HEK293 (cell line): ENCODE results near the gene CAMKK1.

Source experiments
- CTCF ChIA-PET: fragments of 350-600 bp; formaldehyde crosslinking; extraction: SDS; loops from one replicate; lab custom pipeline; 2021; ENCODE audit warnings: antibody characterized with exemption; lab: Yijun Ruan, JAX
- POLR2A ChIA-PET: fragments of 300-600 bp; formaldehyde crosslinking; extraction: SDS; loops from one replicate; lab custom pipeline; 2020; ENCODE audit warnings: antibody characterized with exemption, inconsistent platforms; lab: Yijun Ruan, JAX
- H3K27ac ChIP-seq: fragments of 200-500 bp; sonication (Bioruptor generic); 2 replicates; pipeline ENCODE4 v1.5.1; 2014; ENCODE audit warnings: low read depth, low read length, control low read depth, inconsistent platforms; ENCODE audit errors: extremely low read depth
- H3K36me3 ChIP-seq, 2 experiments: fragments of 200-500 bp in 1 of 2; sonication (Bioruptor generic) in 1 of 2; 1 replicate in 1 of 2; 2 replicates in 1 of 2; pipeline ENCODE4 v1.5.1; 2014 to 2017; ENCODE audit warnings: inconsistent platforms in 2 of 2, low read length in 2 of 2; ENCODE audit not compliant: control insufficient read depth in 2 of 2, insufficient read depth in 1 of 2
- H3K4me1 ChIP-seq: fragments of 200-500 bp; sonication (Bioruptor generic); 2 replicates; pipeline ENCODE4 v1.5.1; 2014; ENCODE audit warnings: mild to moderate bottlenecking, low read length, inconsistent platforms; ENCODE audit not compliant: control insufficient read depth, insufficient read depth
- H3K4me3 ChIP-seq: 2 replicates; pipeline ENCODE4 v1.5.1; 2011; ENCODE audit warnings: low read depth, mild to moderate bottlenecking, control low read depth, low read length, moderate library complexity
- H3K9me3 ChIP-seq: fragments of 200-500 bp; sonication (Bioruptor generic); 2 replicates; pipeline ENCODE4 v1.5.1; 2014; ENCODE audit warnings: low read depth, low read length, inconsistent platforms; ENCODE audit not compliant: control insufficient read depth, insufficient read depth
- ELK4 ChIP-seq: IDR thresholded peaks from 2 replicates; pipeline ENCODE4 v1.6.1; 2011; ENCODE audit warnings: mild to moderate bottlenecking, low read depth, low read length, borderline replicate concordance
- HOXC10 ChIP-seq: sonication (generic); formaldehyde crosslinking; IDR thresholded peaks from 2 replicates; pipeline ENCODE4 v1.8.1; 2023; ENCODE audit warnings: mild to moderate bottlenecking, missing genetic modification reagents
- REPIN1 ChIP-seq: fragments of 450-650 bp; formaldehyde crosslinking; IDR thresholded peaks from 2 replicates; pipeline ENCODE4 v1.5.1; 2017; ENCODE audit warnings: missing biosample characterization, missing genetic modification characterization, low read depth
- REST ChIP-seq: fragments of 450-650 bp; formaldehyde crosslinking; IDR thresholded peaks from 2 replicates; pipeline ENCODE4 v1.5.1; 2016; ENCODE audit warnings: missing biosample characterization, missing genetic modification characterization
- SALL2 ChIP-seq: fragments of 450-650 bp; formaldehyde crosslinking; IDR thresholded peaks from 2 replicates; pipeline ENCODE4 v1.5.0; 2017; ENCODE audit warnings: missing biosample characterization, mild to moderate bottlenecking, missing genetic modification characterization, borderline replicate concordance
- ZBTB21 ChIP-seq: fragments of 450-650 bp; formaldehyde crosslinking; IDR thresholded peaks from 2 replicates; pipeline ENCODE4 v1.5.1; 2017; ENCODE audit warnings: missing biosample characterization, missing genetic modification characterization
- ZNF146 ChIP-seq: fragments of 450-650 bp; formaldehyde crosslinking; IDR thresholded peaks from 2 replicates; pipeline ENCODE4 v1.5.1; 2016; ENCODE audit warnings: missing biosample characterization, missing genetic modification characterization
- ZNF223 ChIP-seq: fragments of 450-650 bp; formaldehyde crosslinking; IDR thresholded peaks from 2 replicates; pipeline ENCODE4 v1.5.1; 2016; ENCODE audit warnings: missing biosample characterization, missing genetic modification characterization
- ZNF239 ChIP-seq: fragments of 450-650 bp; formaldehyde crosslinking; IDR thresholded peaks from 2 replicates; pipeline ENCODE4 v1.5.1; 2016; ENCODE audit warnings: missing biosample characterization, missing genetic modification characterization
- ZNF37A ChIP-seq: fragments of 450-650 bp; IDR thresholded peaks from 2 replicates; pipeline ENCODE4 v1.5.1; 2018; ENCODE audit warnings: missing biosample characterization, missing genetic modification characterization
- ZNF426 ChIP-seq: fragments of 450-650 bp; formaldehyde crosslinking; IDR thresholded peaks from 2 replicates; pipeline ENCODE4 v1.5.1; 2017; ENCODE audit warnings: missing biosample characterization, missing genetic modification characterization, mild to moderate bottlenecking, inconsistent platforms, moderate library complexity
- ZNF585B ChIP-seq: fragments of 450-650 bp; formaldehyde crosslinking; IDR thresholded peaks from 2 replicates; pipeline ENCODE4 v1.5.1; 2016; ENCODE audit warnings: missing biosample characterization, missing genetic modification characterization
- ZNF623 ChIP-seq: fragments of 450-650 bp; formaldehyde crosslinking; IDR thresholded peaks from 2 replicates; pipeline ENCODE4 v1.5.1; 2016; ENCODE audit warnings: missing biosample characterization, missing genetic modification characterization
- ZNF645 ChIP-seq: fragments of 450-650 bp; formaldehyde crosslinking; IDR thresholded peaks from 2 replicates; pipeline ENCODE4; 2016; ENCODE audit warnings: missing biosample characterization, missing genetic modification characterization
- ZNF747 ChIP-seq: fragments of 450-650 bp; formaldehyde crosslinking; IDR thresholded peaks from 2 replicates; pipeline ENCODE4 v1.5.1; 2016; ENCODE audit warnings: missing biosample characterization, missing genetic modification characterization
- ZSCAN4 ChIP-seq: fragments of 450-650 bp; formaldehyde crosslinking; IDR thresholded peaks from 2 replicates; pipeline ENCODE4 v1.5.1; 2017; ENCODE audit warnings: missing biosample characterization, missing genetic modification characterization
- TF ChIP-seq, protein P1 (sequence below): fragments of 450-650 bp; IDR thresholded peaks from 2 replicates; pipeline ENCODE4 v1.5.1; 2018; ENCODE audit warnings: missing biosample characterization, missing genetic modification characterization
- TF ChIP-seq, protein P2 (sequence below): fragments of 450-650 bp; formaldehyde crosslinking; IDR thresholded peaks from 2 replicates; pipeline ENCODE4 v1.5.1; 2016; ENCODE audit warnings: missing biosample characterization, missing genetic modification characterization
- TF ChIP-seq, protein P3 (sequence below): fragments of 450-650 bp; formaldehyde crosslinking; IDR thresholded peaks from 2 replicates; pipeline ENCODE4 v1.5.1; 2016; ENCODE audit warnings: missing biosample characterization, missing genetic modification characterization

CAMKK1 gene

DNA sequence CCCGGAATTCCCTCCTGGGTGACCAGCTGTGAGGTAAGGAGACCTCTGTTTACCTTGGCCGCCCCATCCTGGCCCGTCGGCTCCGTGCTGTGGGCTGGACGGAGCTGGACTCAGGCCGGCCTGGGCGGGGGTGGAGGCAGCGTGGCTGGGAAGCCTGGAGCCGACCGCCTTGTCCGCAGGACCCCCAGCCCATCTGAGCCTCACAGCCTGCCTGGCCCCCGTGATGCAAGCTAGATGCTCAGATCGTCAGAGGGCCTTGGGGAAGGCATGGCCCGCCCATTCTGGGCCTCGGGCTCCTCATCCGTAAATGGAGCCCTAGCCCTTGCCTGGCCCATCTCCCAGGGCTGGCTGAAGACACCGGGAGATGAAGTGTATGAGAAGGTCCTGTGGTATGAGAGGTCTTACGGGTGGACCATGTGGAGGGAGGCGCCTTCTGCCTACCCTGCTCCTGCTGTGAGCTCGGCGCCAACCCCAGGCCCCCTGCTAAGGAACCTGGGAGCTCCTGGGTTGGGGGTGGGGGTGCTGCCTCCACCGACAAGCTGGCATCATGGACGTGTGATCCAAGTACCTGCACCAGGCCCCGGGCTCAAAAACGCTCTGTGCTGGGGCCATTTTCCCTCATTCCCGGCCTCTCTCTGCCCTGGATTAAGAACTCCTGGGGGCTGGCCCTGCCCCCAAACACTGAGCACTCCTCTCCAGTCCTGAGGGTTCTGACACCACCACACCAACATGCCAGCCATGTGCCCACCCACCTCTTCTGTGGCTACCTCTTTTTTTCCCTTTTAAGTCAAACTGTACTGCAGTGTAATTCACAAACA, 28.9 kb upstream of the CAMKK1 start:
- H3K36me3 ChIP-seq, result no peaks in the 10 kb centered on the region

GRCh38 chr17:3921006-3921405, 28.2 kb upstream of the CAMKK1 start:
- CTCF ChIA-PET, result interaction anchor here (0.8 kb wide), 1 partner anchor 10 kb away, joined by 3 read pairs; no protein-coding TSS in a partner anchor
- no peaks in the 10 kb centered on the region for H3K9me3 ChIP-seq
- TF ChIP-seq ZNF239, result no peak
- no peak for TF ChIP-seq ZNF426
- TF ChIP-seq ZNF645 (tag by site-specific recombination), result no peak
- no peak for TF ChIP-seq ZNF223
- TF ChIP-seq HOXC10 (CRISPR knock-in tag), result no peak
- TF ChIP-seq, protein P1, sequence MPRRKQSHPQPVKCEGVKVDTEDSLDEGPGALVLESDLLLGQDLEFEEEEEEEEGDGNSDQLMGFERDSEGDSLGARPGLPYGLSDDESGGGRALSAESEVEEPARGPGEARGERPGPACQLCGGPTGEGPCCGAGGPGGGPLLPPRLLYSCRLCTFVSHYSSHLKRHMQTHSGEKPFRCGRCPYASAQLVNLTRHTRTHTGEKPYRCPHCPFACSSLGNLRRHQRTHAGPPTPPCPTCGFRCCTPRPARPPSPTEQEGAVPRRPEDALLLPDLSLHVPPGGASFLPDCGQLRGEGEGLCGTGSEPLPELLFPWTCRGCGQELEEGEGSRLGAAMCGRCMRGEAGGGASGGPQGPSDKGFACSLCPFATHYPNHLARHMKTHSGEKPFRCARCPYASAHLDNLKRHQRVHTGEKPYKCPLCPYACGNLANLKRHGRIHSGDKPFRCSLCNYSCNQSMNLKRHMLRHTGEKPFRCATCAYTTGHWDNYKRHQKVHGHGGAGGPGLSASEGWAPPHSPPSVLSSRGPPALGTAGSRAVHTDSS (tag by site-specific recombination), result no peak
- TF ChIP-seq ZSCAN4 (tag by site-specific recombination), result no peak
- TF ChIP-seq, protein P2, sequence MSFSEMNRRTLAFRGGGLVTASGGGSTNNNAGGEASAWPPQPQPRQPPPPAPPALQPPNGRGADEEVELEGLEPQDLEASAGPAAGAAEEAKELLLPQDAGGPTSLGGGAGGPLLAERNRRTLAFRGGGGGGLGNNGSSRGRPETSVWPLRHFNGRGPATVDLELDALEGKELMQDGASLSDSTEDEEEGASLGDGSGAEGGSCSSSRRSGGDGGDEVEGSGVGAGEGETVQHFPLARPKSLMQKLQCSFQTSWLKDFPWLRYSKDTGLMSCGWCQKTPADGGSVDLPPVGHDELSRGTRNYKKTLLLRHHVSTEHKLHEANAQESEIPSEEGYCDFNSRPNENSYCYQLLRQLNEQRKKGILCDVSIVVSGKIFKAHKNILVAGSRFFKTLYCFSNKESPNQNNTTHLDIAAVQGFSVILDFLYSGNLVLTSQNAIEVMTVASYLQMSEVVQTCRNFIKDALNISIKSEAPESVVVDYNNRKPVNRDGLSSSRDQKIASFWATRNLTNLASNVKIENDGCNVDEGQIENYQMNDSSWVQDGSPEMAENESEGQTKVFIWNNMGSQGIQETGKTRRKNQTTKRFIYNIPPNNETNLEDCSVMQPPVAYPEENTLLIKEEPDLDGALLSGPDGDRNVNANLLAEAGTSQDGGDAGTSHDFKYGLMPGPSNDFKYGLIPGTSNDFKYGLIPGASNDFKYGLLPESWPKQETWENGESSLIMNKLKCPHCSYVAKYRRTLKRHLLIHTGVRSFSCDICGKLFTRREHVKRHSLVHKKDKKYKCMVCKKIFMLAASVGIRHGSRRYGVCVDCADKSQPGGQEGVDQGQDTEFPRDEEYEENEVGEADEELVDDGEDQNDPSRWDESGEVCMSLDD (tag by site-specific recombination), result no peak
- TF ChIP-seq, protein P3, sequence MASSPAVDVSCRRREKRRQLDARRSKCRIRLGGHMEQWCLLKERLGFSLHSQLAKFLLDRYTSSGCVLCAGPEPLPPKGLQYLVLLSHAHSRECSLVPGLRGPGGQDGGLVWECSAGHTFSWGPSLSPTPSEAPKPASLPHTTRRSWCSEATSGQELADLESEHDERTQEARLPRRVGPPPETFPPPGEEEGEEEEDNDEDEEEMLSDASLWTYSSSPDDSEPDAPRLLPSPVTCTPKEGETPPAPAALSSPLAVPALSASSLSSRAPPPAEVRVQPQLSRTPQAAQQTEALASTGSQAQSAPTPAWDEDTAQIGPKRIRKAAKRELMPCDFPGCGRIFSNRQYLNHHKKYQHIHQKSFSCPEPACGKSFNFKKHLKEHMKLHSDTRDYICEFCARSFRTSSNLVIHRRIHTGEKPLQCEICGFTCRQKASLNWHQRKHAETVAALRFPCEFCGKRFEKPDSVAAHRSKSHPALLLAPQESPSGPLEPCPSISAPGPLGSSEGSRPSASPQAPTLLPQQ (tag by site-specific recombination), result no peak
- no peak for TF ChIP-seq REST (tag by site-specific recombination)
- no peak for TF ChIP-seq ZNF37A (tag by site-specific recombination)
- TF ChIP-seq ZNF747 (tag by site-specific recombination), result no peak
- no peak for TF ChIP-seq ELK4
- TF ChIP-seq ZNF585B (tag by site-specific recombination), result no peak
- TF ChIP-seq SALL2 (tag by site-specific recombination), result no peak
- TF ChIP-seq ZNF146, result no peak
- no peak for TF ChIP-seq ZNF623 (tag by site-specific recombination)
- POLR2A ChIA-PET, result interaction anchor here (0.6 kb wide), 1 partner anchor 25 kb away, joined by 3 read pairs; no protein-coding TSS in a partner anchor
- H3K36me3 ChIP-seq, result no peaks in the 10 kb centered on the region
- no peak overlapping the region for H3K4me3 ChIP-seq
- H3K4me1 ChIP-seq, result peaks cover 2% of the 10 kb centered on the region; the same call in 1 of the 2 replicates
- no peak overlapping the region for H3K27ac ChIP-seq

More for the DNA sequence above, 28.9 kb upstream of the CAMKK1 start:
- Histone ChIP-seq H3K9me3 (no peaks in the 10 kb centered on the region), H3K4me3 (no peak overlapping the region), H3K4me1 (peaks cover 2% of the 10 kb centered on the region; the same call in 1 of the 2 replicates), H3K27ac (no peak overlapping the region)
- ChIA-PET CTCF (interaction anchor here (0.7 to 2.1 kb wide), 4 partner anchors 8 to 76 kb away, joined by 3 to 7 read pairs (median 3); partner anchors contain the start of gene NCBP3), POLR2A (no interaction called here)
- TF ChIP-seq ZBTB21 (tag by site-specific recombination) (no peak), ZNF623 (tag by site-specific recombination) (0 out of 2 replicates have a peak, but pooled peaks have one; percentile 22), REPIN1 (no peak)
